Mononuclear cell (primary cell): ENCODE measurements around the gene SLC22A23. TPM values are rescaled to one million over a fixed set of nuclear protein-coding genes. Genes with fewer than 3 reads are reported as not detected.

Experiments used
- H3K27me3 ChIP-seq: 2 replicates; pipeline ENCODE4 v1.6.0; 2011; ENCODE audit warnings: low read length, control low read depth; ENCODE audit not compliant: insufficient read depth
- H3K4me1 ChIP-seq: 2 replicates; pipeline ENCODE4 v1.5.1; 2011; ENCODE audit warnings: mild to moderate bottlenecking, low read length, control low read depth; ENCODE audit not compliant: insufficient read depth
- H3K4me3 ChIP-seq: 2 replicates; pipeline ENCODE4 v1.5.1; 2011; ENCODE audit warnings: mild to moderate bottlenecking, low read length, moderate library complexity
- H3K9me3 ChIP-seq: 2 replicates; pipeline ENCODE4 v1.5.1; 2011; ENCODE audit warnings: low read depth, mild to moderate bottlenecking, control low read depth, low read length
- total RNA-seq: library from RNA; depleted of rRNA; stranded (reverse); fragments of >200 nt; gene quantifications from one replicate; pipeline ENCODE4 v1.2.3, GENCODE V29; 2012

Gene SLC22A23
- total RNA-seq, 1 donor = 6.0 TPM

- no peaks in the 10 kb centered on the region for H3K27me3 ChIP-seq
- H3K4me3 ChIP-seq = no peak overlapping the region
- no peaks in the 10 kb centered on the region for H3K4me1 ChIP-seq
- no peaks in the 10 kb centered on the region for H3K9me3 ChIP-seq
Measured at GRCh38 chr6:3440911-3441310, 15.9 kb downstream of the SLC22A23 start.

DNA sequence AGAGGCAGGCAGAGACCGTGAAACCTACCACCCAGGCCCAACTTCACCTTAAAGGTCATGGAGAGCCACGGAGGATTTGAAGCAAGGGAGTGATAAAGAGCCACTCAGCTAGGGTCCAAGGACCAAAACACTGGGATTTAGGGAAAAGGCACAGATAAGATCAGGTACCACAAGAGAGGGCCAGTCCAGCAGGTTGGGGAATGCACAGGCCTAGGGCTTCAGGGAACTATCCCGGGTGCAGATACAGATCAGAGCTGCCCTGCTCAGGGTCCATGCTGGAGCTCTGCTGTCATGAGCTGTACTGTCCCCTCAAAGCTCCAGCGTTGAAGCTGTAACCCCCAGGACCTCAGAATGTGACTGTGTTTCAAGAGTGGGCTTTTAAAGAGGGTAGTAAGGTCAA lies 16.9 kb downstream of the SLC22A23 start:
- no peaks in the 10 kb centered on the region for H3K9me3 ChIP-seq
- H3K4me3 ChIP-seq = no peak overlapping the region
- H3K27me3 ChIP-seq = no peaks in the 10 kb centered on the region
- no peaks in the 10 kb centered on the region for H3K4me1 ChIP-seq

DNA sequence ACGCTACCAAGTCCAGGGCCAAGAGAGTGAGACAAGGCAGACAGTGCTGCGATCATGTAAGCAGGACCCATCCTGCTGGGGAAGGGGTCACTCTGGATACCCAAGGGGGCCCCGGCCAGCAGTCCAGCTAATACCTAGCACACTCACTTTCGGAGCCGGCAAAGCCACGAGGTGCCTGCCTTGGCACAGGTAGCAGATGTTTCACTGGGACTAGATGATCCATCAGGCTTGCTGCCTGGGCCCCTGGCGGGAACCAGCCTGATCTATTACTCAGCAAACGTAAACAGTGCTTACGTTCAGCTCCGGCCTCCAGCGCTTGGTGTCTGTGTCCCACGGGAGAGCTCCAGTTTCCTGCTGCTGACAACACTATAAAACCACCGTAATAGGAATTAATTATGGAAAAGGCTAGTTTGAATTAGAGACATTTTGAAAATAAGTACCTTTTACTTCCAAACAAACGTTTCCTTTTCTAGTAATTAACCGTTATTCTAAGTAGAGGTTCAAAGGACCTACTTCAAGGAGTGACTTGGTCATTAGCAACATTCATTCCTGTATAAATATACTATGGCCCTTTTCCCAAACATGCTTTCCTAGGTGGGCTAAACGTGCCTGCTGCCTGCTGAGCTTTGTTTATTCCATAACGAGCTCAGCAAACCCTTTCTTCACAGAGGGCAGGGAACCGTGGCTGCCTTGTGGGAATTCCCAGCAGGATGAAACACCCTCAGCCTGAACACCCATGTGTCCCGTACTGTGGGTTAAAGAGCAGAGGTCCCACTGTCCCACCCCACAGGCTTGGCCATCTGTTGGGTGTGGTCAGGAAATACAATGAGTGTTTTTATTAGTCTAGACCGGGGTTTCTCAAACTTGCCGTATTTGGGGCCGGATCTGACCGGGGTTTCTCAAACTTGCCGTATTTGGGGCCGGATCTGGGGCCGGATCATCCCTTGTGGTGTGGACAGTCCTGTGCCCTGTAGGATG lies 18.4 kb downstream of the SLC22A23 start:
- Histone ChIP-seq H3K9me3 (no peaks in the 10 kb centered on the region), H3K4me3 (no peak overlapping the region), H3K27me3 (no peaks in the 10 kb centered on the region), H3K4me1 (no peaks in the 10 kb centered on the region)

DNA sequence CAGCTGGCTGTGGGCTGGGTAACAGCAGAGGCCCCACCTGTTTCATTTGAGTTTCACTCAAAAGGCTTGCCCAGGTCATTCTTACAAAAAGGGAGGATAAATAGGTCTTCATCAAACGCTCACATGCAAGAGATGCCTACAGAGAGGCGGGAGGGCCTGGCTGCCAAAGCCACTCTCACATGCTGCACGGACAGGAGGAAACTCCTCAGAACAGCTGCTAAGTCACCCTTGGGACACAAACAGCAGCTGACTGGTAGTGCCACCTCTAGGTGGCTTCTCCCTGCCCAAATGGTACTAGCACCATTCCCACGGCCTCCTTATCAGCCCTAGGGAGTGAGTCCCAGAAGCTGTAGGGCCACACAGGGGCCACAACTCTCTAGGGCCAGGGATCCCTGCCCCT lies 23.8 kb downstream of the SLC22A23 start:
- no peaks in the 10 kb centered on the region for H3K4me1 ChIP-seq
- no peak overlapping the region for H3K4me3 ChIP-seq
- no peaks in the 10 kb centered on the region for H3K9me3 ChIP-seq
- no peaks in the 10 kb centered on the region for H3K27me3 ChIP-seq

GRCh38 chr6:3432416-3432815 lies 24.4 kb downstream of the SLC22A23 start:
- no peaks in the 10 kb centered on the region for H3K4me1 ChIP-seq
- H3K9me3 ChIP-seq = no peaks in the 10 kb centered on the region
- no peak overlapping the region for H3K4me3 ChIP-seq
- H3K27me3 ChIP-seq = no peaks in the 10 kb centered on the region

GRCh38 chr6:3431994-3432393 lies 24.9 kb downstream of the SLC22A23 start:
- H3K4me1 ChIP-seq = no peaks in the 10 kb centered on the region
- no peaks in the 10 kb centered on the region for H3K9me3 ChIP-seq
- H3K27me3 ChIP-seq = no peaks in the 10 kb centered on the region
- no peak overlapping the region for H3K4me3 ChIP-seq

- no peak overlapping the region for H3K4me3 ChIP-seq
- no peaks in the 10 kb centered on the region for H3K4me1 ChIP-seq
- H3K9me3 ChIP-seq = no peaks in the 10 kb centered on the region
- H3K27me3 ChIP-seq = no peaks in the 10 kb centered on the region
Measured at GRCh38 chr6:3429211-3429610, 27.6 kb downstream of the SLC22A23 start.

GRCh38 chr6:3428700-3429099 lies 28.1 kb downstream of the SLC22A23 start:
- Histone ChIP-seq H3K9me3 (no peaks in the 10 kb centered on the region), H3K27me3 (no peaks in the 10 kb centered on the region), H3K4me3 (no peak overlapping the region), H3K4me1 (no peaks in the 10 kb centered on the region)

GRCh38 chr6:3428247-3428646 lies 28.6 kb downstream of the SLC22A23 start:
- Histone ChIP-seq H3K9me3 (no peaks in the 10 kb centered on the region), H3K27me3 (no peaks in the 10 kb centered on the region), H3K4me3 (no peak overlapping the region), H3K4me1 (no peaks in the 10 kb centered on the region)

GRCh38 chr6:3427687-3428085 lies 29.2 kb downstream of the SLC22A23 start:
- no peak overlapping the region for H3K4me3 ChIP-seq

GRCh38 chr6:3426927-3427686 lies 29.7 kb downstream of the SLC22A23 start:
- Histone ChIP-seq H3K27me3 (peaks cover 3% of the 10 kb centered on the region), H3K4me1 (no peaks in the 10 kb centered on the region), H3K9me3 (no peaks in the 10 kb centered on the region), H3K4me3 (no peak overlapping the region)

More at GRCh38 chr6:3427687-3428085, 29.2 kb downstream of the SLC22A23 start:
- Histone ChIP-seq H3K27me3 (no peaks in the 10 kb centered on the region), H3K9me3 (no peaks in the 10 kb centered on the region), H3K4me1 (no peaks in the 10 kb centered on the region)

DNA sequence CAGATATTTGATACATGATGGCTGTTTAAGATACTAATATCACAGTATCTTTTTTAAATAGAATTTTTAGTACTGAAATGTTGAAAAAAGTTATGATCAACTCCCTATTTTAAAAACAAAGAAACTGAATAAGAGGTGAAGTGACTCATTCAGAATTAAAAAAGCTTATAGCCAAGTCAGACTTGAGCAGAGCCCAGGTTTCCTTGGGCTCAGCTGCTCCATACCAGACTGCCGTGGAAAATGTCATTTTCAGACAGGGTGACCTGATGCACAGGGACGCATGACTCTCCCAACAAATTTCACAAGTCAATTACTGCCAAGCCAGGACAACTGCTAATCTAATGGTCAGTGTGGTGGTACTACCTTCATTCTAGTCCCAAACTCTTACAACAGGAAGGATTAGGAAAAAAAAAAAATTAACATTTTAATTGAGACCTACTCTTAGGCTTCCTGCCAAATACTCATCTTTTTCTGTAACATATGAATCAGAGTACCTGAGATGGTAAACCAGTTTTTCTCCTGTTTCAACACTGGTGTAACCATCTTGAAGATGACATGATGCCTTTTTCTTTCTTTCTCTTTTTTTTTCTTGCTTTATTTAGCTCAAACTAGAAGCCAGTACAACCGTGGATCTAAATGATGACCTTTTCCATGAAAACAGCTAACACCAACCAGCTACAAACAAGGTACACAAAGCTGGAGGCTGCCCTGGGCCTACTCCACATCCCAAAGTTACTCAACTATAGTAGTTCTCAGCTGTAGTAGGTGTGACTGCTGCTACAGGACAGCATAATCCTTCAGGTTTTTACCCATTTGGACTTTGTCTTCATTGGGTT lies 30.5 kb downstream of the SLC22A23 start:
- Histone ChIP-seq H3K9me3 (no peaks in the 10 kb centered on the region), H3K4me3 (no peak overlapping the region), H3K4me1 (no peaks in the 10 kb centered on the region), H3K27me3 (peaks cover 5% of the 10 kb centered on the region)

GRCh38 chr6:3425574-3425973 lies 31.3 kb downstream of the SLC22A23 start:
- Histone ChIP-seq H3K4me1 (no peaks in the 10 kb centered on the region), H3K9me3 (no peaks in the 10 kb centered on the region), H3K4me3 (no peak overlapping the region), H3K27me3 (peaks cover 5% of the 10 kb centered on the region)

GRCh38 chr6:3424185-3424927 lies 32.5 kb downstream of the SLC22A23 start:
- Histone ChIP-seq H3K4me3 (no peak overlapping the region), H3K4me1 (no peaks in the 10 kb centered on the region), H3K9me3 (no peaks in the 10 kb centered on the region), H3K27me3 (peaks cover 5% of the 10 kb centered on the region)
